ENCODE measurements around the gene HSD17B7. TPM values are rescaled to one million over a fixed set of nuclear protein-coding genes. Genes with fewer than 3 reads are reported as not detected.
"Not testable (repeated sequence)": the region's sequence is repeated elsewhere in the genome, so short reads cannot be mapped to it uniquely, and the experiment has no call there.

Gene HSD17B7
- total RNA-seq, 1 experiment from 2014 or later: 55.6 TPM

DNA sequence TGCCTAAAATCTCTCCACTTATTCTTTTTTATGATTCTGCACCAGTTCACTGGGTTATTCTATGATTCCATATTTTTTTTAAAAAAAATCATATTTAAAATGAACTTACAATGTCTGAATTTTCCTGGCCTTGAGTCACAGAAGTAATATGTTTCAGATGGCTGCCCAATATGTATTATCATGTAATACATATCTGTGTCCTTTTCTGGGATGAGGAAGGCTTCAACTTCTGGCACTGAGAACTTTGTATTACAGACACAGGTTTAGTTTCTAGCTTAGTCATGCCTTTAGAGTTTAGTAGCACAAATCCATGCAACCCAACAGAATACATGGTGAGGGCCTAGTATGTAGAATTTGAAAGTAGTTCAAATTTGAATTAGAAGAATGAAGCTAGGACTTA is 7.8 kb upstream of the HSD17B7 start:
- Histone ChIP-seq H3K9me3 (ENCODE audit: low read depth, low read length, poor library complexity, severe bottlenecking) (no peaks in the 10 kb centered on the region), H3K36me3 (ENCODE audit: insufficient read depth, low read length, poor library complexity, severe bottlenecking) (peaks cover 58% of the 10 kb centered on the region), H3K27me3 (replicated peaks; ENCODE audit: insufficient read depth, low read depth, low read length, poor library complexity) (no peaks in the 10 kb centered on the region), H3K27ac (ENCODE audit: low read depth, low read length, poor library complexity, severe bottlenecking) (no peak overlapping the region), H3K4me3 (ENCODE audit: low read depth, low read length, poor library complexity, severe bottlenecking) (no peak overlapping the region), H3K4me1 (ENCODE audit: insufficient read depth, low read length, poor library complexity, severe bottlenecking) (no peaks in the 10 kb centered on the region)
- TF ChIP-seq, protein P1, sequence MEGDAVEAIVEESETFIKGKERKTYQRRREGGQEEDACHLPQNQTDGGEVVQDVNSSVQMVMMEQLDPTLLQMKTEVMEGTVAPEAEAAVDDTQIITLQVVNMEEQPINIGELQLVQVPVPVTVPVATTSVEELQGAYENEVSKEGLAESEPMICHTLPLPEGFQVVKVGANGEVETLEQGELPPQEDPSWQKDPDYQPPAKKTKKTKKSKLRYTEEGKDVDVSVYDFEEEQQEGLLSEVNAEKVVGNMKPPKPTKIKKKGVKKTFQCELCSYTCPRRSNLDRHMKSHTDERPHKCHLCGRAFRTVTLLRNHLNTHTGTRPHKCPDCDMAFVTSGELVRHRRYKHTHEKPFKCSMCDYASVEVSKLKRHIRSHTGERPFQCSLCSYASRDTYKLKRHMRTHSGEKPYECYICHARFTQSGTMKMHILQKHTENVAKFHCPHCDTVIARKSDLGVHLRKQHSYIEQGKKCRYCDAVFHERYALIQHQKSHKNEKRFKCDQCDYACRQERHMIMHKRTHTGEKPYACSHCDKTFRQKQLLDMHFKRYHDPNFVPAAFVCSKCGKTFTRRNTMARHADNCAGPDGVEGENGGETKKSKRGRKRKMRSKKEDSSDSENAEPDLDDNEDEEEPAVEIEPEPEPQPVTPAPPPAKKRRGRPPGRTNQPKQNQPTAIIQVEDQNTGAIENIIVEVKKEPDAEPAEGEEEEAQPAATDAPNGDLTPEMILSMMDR (conservative IDR thresholded peaks at IDR 0.05; ENCODE audit: low read depth, low read length): no peak
- TF ChIP-seq EZH2 (IDR thresholded peaks at IDR 0.05; ENCODE audit: borderline replicate concordance, low read depth, low read length, poor library complexity, severe bottlenecking): no peak
- BruUV-seq (replicated peaks): no TSS peak
- ChIA-PET POLR2A (ENCODE audit: low non-redundant PET) (no interaction called here), CTCF (no interaction called here)
- intact Hi-C loops (cut with micrococcal nuclease; ENCODE audit: unreplicated experiment): no loop called here
- DNase-seq (ENCODE audit: low spot score): no peak

DNA sequence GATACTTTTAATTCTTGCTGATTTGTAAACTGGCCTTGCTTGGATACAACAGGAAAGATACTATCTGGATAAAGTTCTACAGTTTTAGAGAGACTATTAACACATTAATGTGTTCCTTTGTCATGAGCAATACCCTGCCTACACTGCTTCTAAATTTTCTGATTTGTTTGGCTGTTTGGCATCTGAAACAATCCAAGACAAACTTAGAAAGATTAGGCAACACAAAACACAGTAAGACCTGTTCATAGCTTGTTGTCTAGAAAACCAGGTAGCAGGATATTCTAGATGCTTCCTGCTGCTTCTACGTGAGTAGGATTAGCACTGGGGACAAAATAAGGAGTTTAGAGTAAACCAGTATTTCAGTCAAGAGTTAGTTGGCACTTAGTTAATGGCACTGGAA is 5.6 kb upstream of the HSD17B7 start:
- BruUV-seq (replicated peaks); intact Hi-C loops (cut with micrococcal nuclease; ENCODE audit: unreplicated experiment); H3K27me3 ChIP-seq (replicated peaks; ENCODE audit: insufficient read depth, low read depth, low read length, poor library complexity); H3K9me3 ChIP-seq (ENCODE audit: low read depth, low read length, poor library complexity, severe bottlenecking); H3K27ac ChIP-seq (ENCODE audit: low read depth, low read length, poor library complexity, severe bottlenecking); CTCF ChIA-PET; H3K4me1 ChIP-seq (ENCODE audit: insufficient read depth, low read length, poor library complexity, severe bottlenecking); DNase-seq (ENCODE audit: low spot score); POLR2A ChIA-PET (ENCODE audit: low non-redundant PET); H3K4me3 ChIP-seq (ENCODE audit: low read depth, low read length, poor library complexity, severe bottlenecking): not testable (repeated sequence)
- H3K36me3 ChIP-seq (ENCODE audit: insufficient read depth, low read length, poor library complexity, severe bottlenecking): peaks cover 36% of the 10 kb centered on the region

DNA sequence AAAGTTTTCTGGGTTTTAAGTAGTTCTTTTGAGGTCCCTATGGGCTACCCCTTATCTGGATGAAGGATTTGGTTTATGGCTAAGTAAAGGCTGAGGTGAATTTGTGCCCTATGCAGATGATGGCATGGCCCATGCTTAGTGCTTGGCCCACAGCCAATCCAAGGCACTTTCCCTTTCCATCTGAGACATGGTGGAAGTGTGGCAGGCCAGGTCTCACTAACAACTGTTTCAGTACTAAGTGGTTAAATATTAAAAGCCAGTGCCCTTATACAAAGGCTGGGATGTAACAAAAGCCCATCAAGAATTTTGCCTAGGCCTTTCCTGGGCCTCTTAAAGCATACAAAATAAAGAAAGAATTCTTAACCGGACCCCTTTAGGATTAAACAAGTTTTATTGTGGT is 1.7 kb upstream of the HSD17B7 start:
- H3K4me3 ChIP-seq (ENCODE audit: low read depth, low read length, poor library complexity, severe bottlenecking); H3K9me3 ChIP-seq (ENCODE audit: low read depth, low read length, poor library complexity, severe bottlenecking); H3K36me3 ChIP-seq (ENCODE audit: insufficient read depth, low read length, poor library complexity, severe bottlenecking); BruUV-seq (replicated peaks); H3K27me3 ChIP-seq (replicated peaks; ENCODE audit: insufficient read depth, low read depth, low read length, poor library complexity); CTCF ChIA-PET; H3K4me1 ChIP-seq (ENCODE audit: insufficient read depth, low read length, poor library complexity, severe bottlenecking); intact Hi-C loops (cut with micrococcal nuclease; ENCODE audit: unreplicated experiment): not testable (repeated sequence)
- peak overlapping the region; percentile 89 for H3K27ac ChIP-seq (ENCODE audit: low read depth, low read length, poor library complexity, severe bottlenecking)
- POLR2A ChIA-PET (ENCODE audit: low non-redundant PET): interaction anchor here (0.7 kb wide), 1 partner anchor 92 kb away, joined by 20 read pairs; no protein-coding TSS in a partner anchor
- peak; percentile 12 for DNase-seq (ENCODE audit: low spot score)

DNA sequence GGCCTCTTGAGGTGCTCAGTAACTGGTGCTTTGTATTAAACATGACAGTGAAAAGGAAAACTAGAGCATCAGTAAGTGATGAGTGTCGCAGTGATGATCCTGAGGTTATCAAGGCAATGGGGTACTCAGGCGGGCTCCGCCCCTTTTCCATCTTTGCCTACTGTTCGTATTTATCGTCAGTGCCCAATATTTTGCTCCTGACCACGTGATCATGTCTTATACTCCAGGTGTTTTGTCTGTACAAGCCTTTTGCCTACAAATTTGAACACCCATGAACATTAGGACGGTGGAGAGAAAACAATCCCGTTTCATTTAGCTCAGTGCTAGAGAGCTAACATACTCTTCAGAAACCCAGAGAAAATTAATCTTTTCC is 469 bp downstream of the HSD17B7 start:
- H3K4me3 ChIP-seq (ENCODE audit: low read depth, low read length, poor library complexity, severe bottlenecking): peak overlapping the region; percentile 47
- H3K9me3 ChIP-seq (ENCODE audit: low read depth, low read length, poor library complexity, severe bottlenecking); H3K4me1 ChIP-seq (ENCODE audit: insufficient read depth, low read length, poor library complexity, severe bottlenecking); H3K36me3 ChIP-seq (ENCODE audit: insufficient read depth, low read length, poor library complexity, severe bottlenecking); CTCF ChIA-PET; H3K27me3 ChIP-seq (replicated peaks; ENCODE audit: insufficient read depth, low read depth, low read length, poor library complexity); POLR2A ChIA-PET (ENCODE audit: low non-redundant PET): not testable (repeated sequence)
- H3K27ac ChIP-seq (ENCODE audit: low read depth, low read length, poor library complexity, severe bottlenecking): peak overlapping the region; percentile 71
- DNase-seq (ENCODE audit: low spot score): peak; percentile 51
- TSS peak; percentile 81 for BruUV-seq (replicated peaks)
- intact Hi-C loops (cut with micrococcal nuclease; ENCODE audit: unreplicated experiment): loop anchor here (10.0 kb wide), 1 partner anchor 736 kb away; no protein-coding TSS in a partner anchor

DNA sequence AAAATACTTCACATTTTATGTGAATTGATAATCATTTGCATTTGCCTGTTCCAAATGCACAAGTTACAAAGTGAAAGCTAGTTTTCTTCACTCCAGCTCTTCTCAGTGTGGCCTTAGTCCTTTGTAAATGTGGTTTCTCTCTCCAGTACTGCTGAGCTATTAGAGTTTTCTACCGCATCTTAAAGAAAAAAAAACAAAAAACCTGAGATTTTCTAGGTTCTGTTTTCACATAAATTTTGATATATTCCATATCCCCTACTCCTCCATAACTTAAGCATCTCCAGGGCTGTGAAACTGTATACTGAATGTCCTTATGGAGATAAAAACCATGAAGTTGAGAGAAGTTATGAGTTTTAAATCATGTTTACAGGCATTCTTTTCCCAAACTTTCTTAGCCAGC is 3.8 kb downstream of the HSD17B7 start:
- DNase-seq (ENCODE audit: low spot score); BruUV-seq (replicated peaks): not testable (repeated sequence)

DNA sequence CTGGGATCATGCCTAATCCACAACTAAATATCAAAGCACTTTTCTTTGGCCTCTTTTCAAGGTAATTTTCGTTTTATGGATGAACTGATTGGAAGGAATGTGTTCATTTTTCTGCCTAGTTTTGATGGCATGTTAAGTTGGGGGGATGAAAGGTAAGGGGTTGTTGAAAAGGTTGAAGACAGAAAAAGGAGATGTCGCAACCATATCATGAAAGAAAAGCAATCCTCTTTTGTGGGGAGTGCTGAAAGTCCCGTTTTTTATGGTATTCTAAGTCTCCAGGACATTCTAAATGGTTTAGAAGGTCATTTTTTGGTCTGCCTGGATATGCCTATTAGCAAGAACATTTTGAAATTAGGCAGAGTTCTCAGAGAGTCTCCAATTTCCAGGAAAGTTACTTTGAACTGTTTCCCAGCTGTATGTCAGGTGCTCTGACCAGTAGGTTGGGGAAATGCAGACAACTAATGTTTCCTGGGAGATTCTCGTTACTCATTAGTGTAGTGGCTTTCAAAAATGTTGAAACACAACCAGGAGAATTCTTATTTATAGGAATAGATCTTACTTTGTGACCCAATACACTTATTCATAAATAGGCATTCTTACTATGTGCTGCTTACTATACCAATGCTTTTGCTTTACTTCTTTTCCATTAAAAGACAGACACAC is 6.2 kb downstream of the HSD17B7 start:
- POLR2A ChIA-PET (ENCODE audit: low non-redundant PET); DNase-seq (ENCODE audit: low spot score); BruUV-seq (replicated peaks); H3K4me3 ChIP-seq (ENCODE audit: low read depth, low read length, poor library complexity, severe bottlenecking); H3K4me1 ChIP-seq (ENCODE audit: insufficient read depth, low read length, poor library complexity, severe bottlenecking); H3K27me3 ChIP-seq (replicated peaks; ENCODE audit: insufficient read depth, low read depth, low read length, poor library complexity); CTCF ChIA-PET; H3K27ac ChIP-seq (ENCODE audit: low read depth, low read length, poor library complexity, severe bottlenecking); H3K9me3 ChIP-seq (ENCODE audit: low read depth, low read length, poor library complexity, severe bottlenecking): not testable (repeated sequence)
- intact Hi-C loops (cut with micrococcal nuclease; ENCODE audit: unreplicated experiment): loop anchor here (10.0 kb wide), 1 partner anchor 742 kb away; no protein-coding TSS in a partner anchor
- H3K36me3 ChIP-seq (ENCODE audit: insufficient read depth, low read length, poor library complexity, severe bottlenecking): peaks cover 43% of the 10 kb centered on the region

More for the DNA sequence above, 3.8 kb downstream of the HSD17B7 start:
- H3K4me1 ChIP-seq (ENCODE audit: insufficient read depth, low read length, poor library complexity, severe bottlenecking); H3K4me3 ChIP-seq (ENCODE audit: low read depth, low read length, poor library complexity, severe bottlenecking); CTCF ChIA-PET; H3K9me3 ChIP-seq (ENCODE audit: low read depth, low read length, poor library complexity, severe bottlenecking); POLR2A ChIA-PET (ENCODE audit: low non-redundant PET); H3K27me3 ChIP-seq (replicated peaks; ENCODE audit: insufficient read depth, low read depth, low read length, poor library complexity); H3K27ac ChIP-seq (ENCODE audit: low read depth, low read length, poor library complexity, severe bottlenecking): not testable (repeated sequence)
- intact Hi-C loops (cut with micrococcal nuclease; ENCODE audit: unreplicated experiment): loop anchor here (10.0 kb wide), 1 partner anchor 739 kb away; no protein-coding TSS in a partner anchor
- H3K36me3 ChIP-seq (ENCODE audit: insufficient read depth, low read length, poor library complexity, severe bottlenecking): peaks cover 23% of the 10 kb centered on the region
